GM23338 (cell line): ENCODE measurements around the gene CLIP1. TPM values are rescaled to one million over a fixed set of nuclear protein-coding genes. Genes with fewer than 3 reads are reported as not detected.

Source experiments
- ATAC-seq: fragments of 200-7000 bp; cut with Tn5 transposase; 3 replicates; pipeline ENCODE4 v1.9.1; 2020
- DNase-seq: peaks from one replicate; pipeline ENCODE4 v3.0.0-alpha.2; 2015; ENCODE audit warnings: low spot score
- H2AFZ ChIP-seq: fragments of 200-600 bp; sonication (generic); 2 replicates; pipeline ENCODE4 v1.8.0; 2016; ENCODE audit warnings: antibody characterized with exemption, mild to moderate bottlenecking, moderate library complexity
- H3F3A ChIP-seq: fragments of 200-600 bp; sonication (generic); replicated peaks from 2 replicates; pipeline ENCODE4 v1.8.0; 2017; ENCODE audit warnings: antibody characterized with exemption, mixed run types, low read depth
- H3K27ac ChIP-seq: fragments of 200-600 bp; sonication (generic); 2 replicates; pipeline ENCODE4 v1.6.1; 2016; ENCODE audit warnings: low read depth
- H3K27me3 ChIP-seq: fragments of 200-600 bp; sonication (generic); 2 replicates; pipeline ENCODE4 v1.8.0; 2016; ENCODE audit warnings: mild to moderate bottlenecking, mixed run types, moderate library complexity; ENCODE audit not compliant: insufficient read depth
- H3K36me3 ChIP-seq: fragments of 200-600 bp; sonication (generic); 2 replicates; pipeline ENCODE4 v1.8.0; 2016; ENCODE audit warnings: mild to moderate bottlenecking; ENCODE audit not compliant: insufficient read depth
- H3K4me1 ChIP-seq: fragments of 200-600 bp; sonication (generic); 2 replicates; pipeline ENCODE4 v1.8.0; 2016; ENCODE audit warnings: mild to moderate bottlenecking, moderate library complexity; ENCODE audit not compliant: insufficient read depth
- H3K4me2 ChIP-seq: fragments of 200-600 bp; sonication (generic); 2 replicates; pipeline ENCODE4 v1.7.1; 2017; ENCODE audit warnings: mixed run types
- H3K4me3 ChIP-seq: fragments of 200-600 bp; sonication (generic); 2 replicates; pipeline ENCODE4 v1.6.1; 2016; ENCODE audit warnings: mixed run types
- H3K79me2 ChIP-seq: fragments of 200-600 bp; sonication (generic); replicated peaks from 2 replicates; pipeline ENCODE4 v1.8.0; 2017; ENCODE audit warnings: mild to moderate bottlenecking; ENCODE audit not compliant: insufficient read depth
- H3K9me2 ChIP-seq: fragments of 200-600 bp; sonication (generic); 2 replicates; pipeline ENCODE4 v1.8.0; 2017; ENCODE audit not compliant: insufficient read depth
- H4K20me1 ChIP-seq: fragments of 200-600 bp; sonication (generic); replicated peaks from 2 replicates; pipeline ENCODE4 v1.8.0; 2017; ENCODE audit warnings: mild to moderate bottlenecking; ENCODE audit not compliant: insufficient read depth
- H3K27ac Mint-ChIP-seq: 2 replicates; pipeline ENCODE4 v1.8.0; 2020; ENCODE audit warnings: inconsistent platforms, mild to moderate bottlenecking, moderate library complexity, mixed read lengths
- H3K27me3 Mint-ChIP-seq: 3 replicates; pipeline ENCODE4 v1.8.0; 2022; ENCODE audit warnings: low read depth, mild to moderate bottlenecking, moderate library complexity, mixed read lengths, inconsistent platforms; ENCODE audit not compliant: insufficient read depth, poor library complexity
- H3K36me3 Mint-ChIP-seq: 3 replicates; pipeline ENCODE4 v1.8.0; 2021; ENCODE audit warnings: low read depth, mild to moderate bottlenecking, inconsistent platforms, moderate library complexity, mixed read lengths
- H3K4me1 Mint-ChIP-seq: 3 replicates; pipeline ENCODE4 v1.8.0; 2020; ENCODE audit warnings: mild to moderate bottlenecking, inconsistent platforms, mixed read lengths
- H3K4me3 Mint-ChIP-seq: 3 replicates; pipeline ENCODE4 v1.8.0; 2021; ENCODE audit warnings: moderate library complexity, mild to moderate bottlenecking, inconsistent platforms, mixed read lengths
- H3K9me3 Mint-ChIP-seq: 3 replicates; pipeline ENCODE4 v1.8.0; 2020; ENCODE audit warnings: moderate library complexity, mild to moderate bottlenecking, inconsistent platforms, mixed read lengths
- CREB1 ChIP-seq: fragments of 250-450 bp; sonication (Bioruptor Pico); IDR thresholded peaks from 2 replicates; pipeline ENCODE4 v1.5.0; 2020; ENCODE audit warnings: low read depth, mild to moderate bottlenecking, moderate library complexity
- CTCF ChIP-seq, 2 experiments: fragments of 200-600 bp in 1 of 2; sonication (generic) in 1 of 2; conservative IDR thresholded peaks; 2 replicates each; pipeline versions ENCODE4 v1.5.1 to v1.6.1; 2016 to 2017; ENCODE audit warnings: antibody characterized with exemption in 2 of 2, low read depth in 2 of 2, mild to moderate bottlenecking in 2 of 2, moderate library complexity in 1 of 2
- EZH2 ChIP-seq: fragments of 200-600 bp; sonication (generic); IDR thresholded peaks from one replicate; pipeline ENCODE4 v1.8.0; 2017; ENCODE audit warnings: antibody characterized with exemption, mild to moderate bottlenecking, low read depth; ENCODE audit not compliant: unreplicated experiment
- EZH2phosphoT487 ChIP-seq: fragments of 200-600 bp; sonication (generic); IDR thresholded peaks from one replicate; pipeline ENCODE4 v1.8.1; 2018; ENCODE audit warnings: antibody characterized with exemption; ENCODE audit not compliant: unreplicated experiment
- JUNB ChIP-seq: IDR thresholded peaks from one replicate; pipeline ENCODE4 v1.6.1; 2016; ENCODE audit warnings: antibody characterized with exemption; ENCODE audit not compliant: unreplicated experiment
- NANOG ChIP-seq: IDR thresholded peaks from 2 replicates; pipeline ENCODE4 v1.6.1; 2016; ENCODE audit warnings: antibody characterized with exemption, borderline replicate concordance
- POLR2AphosphoS5 ChIP-seq: IDR thresholded peaks from 2 replicates; pipeline ENCODE4 v1.6.1; 2016; ENCODE audit warnings: antibody characterized with exemption, low read depth
- REST ChIP-seq: IDR thresholded peaks from one replicate; pipeline ENCODE4 v1.6.1; 2018; ENCODE audit warnings: antibody characterized with exemption; ENCODE audit not compliant: unreplicated experiment
- STAT1 ChIP-seq: IDR thresholded peaks from one replicate; pipeline ENCODE4 v1.6.1; 2016; ENCODE audit warnings: antibody characterized with exemption; ENCODE audit not compliant: unreplicated experiment
- ZNF114 ChIP-seq: fragments of 250-450 bp; sonication (Bioruptor Pico); IDR thresholded peaks from 2 replicates; pipeline ENCODE4 v1.5.0; 2020; ENCODE audit warnings: mild to moderate bottlenecking, moderate library complexity
- ZNF331 ChIP-seq: fragments of 250-450 bp; sonication (Bioruptor Pico); IDR thresholded peaks from 2 replicates; pipeline ENCODE4 v1.5.0; 2020; ENCODE audit warnings: low read depth, mild to moderate bottlenecking, moderate library complexity
- ZNF462 ChIP-seq: fragments of 250-450 bp; sonication (Bioruptor Pico); IDR thresholded peaks from 2 replicates; pipeline ENCODE4 v1.5.0; 2020; ENCODE audit warnings: mild to moderate bottlenecking, moderate library complexity
- polyA plus RNA-seq: library from polyadenylated mRNA; unstranded; fragments of >200 nt; fragmentation: Nextera tagmentation; extraction: Ambion mirVana; gene quantifications from 2 replicates; pipeline ENCODE4 v1.2.1, GENCODE V29; 2016
- total RNA-seq: library from RNA; depleted of rRNA; stranded (reverse); fragments of >200 nt; shearing (Covaris generic); gene quantifications from 2 replicates; pipeline ENCODE4 v1.2.3, GENCODE V29; 2014
- TF ChIP-seq, protein P1 (sequence below): IDR thresholded peaks from 2 replicates; pipeline ENCODE4 v1.6.1; 2016; ENCODE audit warnings: antibody characterized with exemption

CLIP1 gene
- total and polyA plus RNA-seq, 2 experiments from 2014 or later = 11.5 to 21.1 TPM

- Histone ChIP-seq H2AFZ (no peak overlapping the region), H3K4me3 (no peak overlapping the region), H3K79me2 (no peaks in the 10 kb centered on the region), H4K20me1 (no peaks in the 10 kb centered on the region), H3K4me2 (no peak overlapping the region), H3K27me3 (no peaks in the 10 kb centered on the region), H3K27ac (no peak overlapping the region), H3K36me3 (no peaks in the 10 kb centered on the region), H3K4me1 (no peaks in the 10 kb centered on the region), H3F3A (no peaks in the 10 kb centered on the region), H3K9me2 (no peaks in the 10 kb centered on the region)
- Mint-ChIP-seq H3K27ac (no peak overlapping the region), H3K27me3 (peaks cover 5% of the 10 kb centered on the region), H3K4me1 (no peaks in the 10 kb centered on the region), H3K9me3 (no peaks in the 10 kb centered on the region), H3K4me3 (no peak overlapping the region), H3K36me3 (no peaks in the 10 kb centered on the region)
- TF ChIP-seq CTCF (conservative IDR thresholded peaks at IDR 0.05; ENCODE audit: low read depth in 2 of 2) (no peak), REST (no peak), STAT1 (no peak), ZNF462 (no peak), NANOG (no peak), EZH2phosphoT487 (no peak), JUNB (no peak), POLR2AphosphoS5 (no peak), CREB1 (CRISPR knock-in tag) (no peak), ZNF331 (no peak), EZH2 (no peak), ZNF114 (CRISPR knock-in tag) (no peak)
- TF ChIP-seq, protein P1, sequence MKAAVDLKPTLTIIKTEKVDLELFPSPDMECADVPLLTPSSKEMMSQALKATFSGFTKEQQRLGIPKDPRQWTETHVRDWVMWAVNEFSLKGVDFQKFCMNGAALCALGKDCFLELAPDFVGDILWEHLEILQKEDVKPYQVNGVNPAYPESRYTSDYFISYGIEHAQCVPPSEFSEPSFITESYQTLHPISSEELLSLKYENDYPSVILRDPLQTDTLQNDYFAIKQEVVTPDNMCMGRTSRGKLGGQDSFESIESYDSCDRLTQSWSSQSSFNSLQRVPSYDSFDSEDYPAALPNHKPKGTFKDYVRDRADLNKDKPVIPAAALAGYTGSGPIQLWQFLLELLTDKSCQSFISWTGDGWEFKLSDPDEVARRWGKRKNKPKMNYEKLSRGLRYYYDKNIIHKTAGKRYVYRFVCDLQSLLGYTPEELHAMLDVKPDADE = no peak
- DNase-seq (no peak), ATAC-seq (no peak)
These were observed 35.9 kb upstream of the CLIP1 start for GRCh38 chr12:122458105-122459035.
